Anterior cingulate cortex (tissue), 58 donors: Measurements from ENCODE around the gene MGRN1.

Experiments used
- DNase-seq, 58 donors: peaks; one replicate each; lab custom pipeline; 2025; lab: John Stamatoyannopoulos, UW

MGRN1 gene

DNA sequence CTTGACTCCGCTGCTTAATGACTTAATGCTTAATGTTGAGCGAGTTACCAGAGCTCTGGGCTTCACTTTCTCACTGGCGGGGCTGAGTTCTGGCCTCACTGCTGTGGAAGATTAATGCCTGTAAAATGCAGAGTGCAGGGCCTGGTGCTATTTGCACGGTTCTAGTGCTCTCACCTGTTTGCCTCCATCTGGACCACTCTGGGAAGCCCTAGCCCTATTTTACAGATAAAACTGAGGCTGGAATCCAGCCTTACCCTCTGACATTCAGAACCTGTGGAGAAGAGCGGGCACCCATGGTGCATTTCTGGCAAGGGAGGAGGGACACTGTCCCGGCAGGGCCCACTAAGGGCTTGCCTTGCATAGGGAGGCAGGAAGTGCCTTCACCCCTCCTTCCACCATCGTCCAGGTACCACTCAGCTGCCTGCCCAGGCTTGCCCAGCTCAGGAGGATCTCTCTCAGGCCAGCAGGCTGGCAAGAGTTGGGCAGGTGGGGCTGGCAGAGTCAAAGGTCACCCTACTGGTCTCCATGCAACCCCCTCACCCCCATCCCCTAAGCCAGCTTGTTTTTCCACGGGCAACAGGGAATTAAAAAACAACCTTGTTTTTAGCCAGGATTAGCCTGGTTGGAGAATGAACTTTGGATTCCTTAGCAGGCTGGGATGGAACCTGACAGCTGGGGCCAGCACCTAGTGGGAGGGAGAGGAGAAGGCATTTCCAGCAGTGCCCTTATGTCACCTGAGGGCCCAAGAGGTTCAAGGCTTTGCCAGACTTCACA lies 5.8 kb upstream of the MGRN1 start:
- DNase-seq = no peak

DNA sequence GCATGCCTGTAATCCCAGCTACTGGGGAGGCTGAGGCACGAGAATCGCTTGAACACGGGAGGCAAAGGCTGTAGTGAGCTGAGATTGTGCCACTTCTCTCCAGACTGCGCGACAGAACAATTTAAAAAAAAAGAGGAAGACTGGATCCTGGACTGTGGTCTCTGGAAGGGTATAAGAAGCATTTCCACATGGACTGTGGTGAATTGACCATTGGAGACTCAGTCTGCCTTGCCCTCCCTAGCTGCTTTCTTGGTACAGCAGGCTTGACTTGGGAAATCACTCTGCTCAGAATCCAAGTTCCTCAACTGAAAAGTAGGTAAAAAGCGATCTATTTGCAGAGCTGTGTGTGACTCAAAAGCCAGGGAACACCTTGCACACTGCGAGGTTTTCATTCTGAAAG lies 1.0 kb upstream of the MGRN1 start:
- DNase-seq = no peak

- DNase-seq = peak in 33 of 58 donors; percentile 11 to 72 (median 40)
These were observed 367 bp downstream of the MGRN1 start for GRCh38 chr16:4624827-4625559.

DNA sequence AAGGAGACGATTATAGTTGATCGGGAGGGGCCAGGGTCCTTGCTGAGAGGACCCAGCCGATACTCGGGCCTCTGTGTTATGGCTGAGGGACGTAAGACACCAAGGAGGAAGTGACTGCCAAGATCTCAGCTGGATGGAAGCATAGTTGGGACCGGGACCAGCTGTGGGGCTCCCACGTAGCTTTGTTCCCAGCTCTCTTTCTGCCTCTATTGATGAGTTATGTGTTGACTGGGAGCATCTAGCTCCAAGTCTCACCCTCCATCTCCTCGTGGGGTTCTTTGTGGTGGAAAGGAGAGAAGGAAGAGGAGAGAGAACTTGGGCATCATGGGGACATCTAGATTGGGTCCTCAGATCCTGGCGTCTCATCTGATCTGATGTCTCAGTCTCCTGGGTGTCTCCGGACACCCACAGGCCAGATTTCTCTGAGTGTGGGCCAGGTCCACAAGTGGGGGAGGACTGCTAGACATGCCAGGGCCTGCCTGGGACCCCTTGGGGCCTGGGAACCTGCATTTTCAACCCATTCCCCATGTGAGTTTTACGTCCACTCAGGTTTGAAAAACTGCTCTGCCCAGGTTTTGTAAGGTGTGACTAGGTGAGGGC lies 1.0 kb downstream of the MGRN1 start:
- peak in 2 of 58 donors; percentile 47 to 59 for DNase-seq

GRCh38 chr16:4626396-4626795 lies 1.8 kb downstream of the MGRN1 start:
- no peak for DNase-seq

DNA sequence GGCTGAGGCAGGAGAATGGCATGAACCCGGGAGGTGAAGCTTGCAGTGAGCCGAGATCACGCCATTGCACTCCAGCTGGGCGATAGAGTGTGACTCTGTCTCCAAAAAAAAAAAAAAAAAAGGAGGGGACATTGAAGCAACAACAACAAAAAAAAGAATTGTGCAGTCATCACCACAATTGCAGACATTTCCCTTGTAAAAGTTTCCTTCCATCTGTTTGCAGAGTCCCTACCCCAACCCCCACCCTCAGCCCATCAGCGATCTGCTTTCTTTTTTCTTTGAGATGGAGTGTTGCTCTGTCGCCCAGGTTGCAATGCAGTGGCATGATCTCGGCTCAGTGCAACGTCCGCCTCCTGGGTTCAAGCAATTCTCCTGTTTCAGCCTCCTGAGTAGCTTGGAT lies 3.7 kb downstream of the MGRN1 start:
- no peak for DNase-seq

DNA sequence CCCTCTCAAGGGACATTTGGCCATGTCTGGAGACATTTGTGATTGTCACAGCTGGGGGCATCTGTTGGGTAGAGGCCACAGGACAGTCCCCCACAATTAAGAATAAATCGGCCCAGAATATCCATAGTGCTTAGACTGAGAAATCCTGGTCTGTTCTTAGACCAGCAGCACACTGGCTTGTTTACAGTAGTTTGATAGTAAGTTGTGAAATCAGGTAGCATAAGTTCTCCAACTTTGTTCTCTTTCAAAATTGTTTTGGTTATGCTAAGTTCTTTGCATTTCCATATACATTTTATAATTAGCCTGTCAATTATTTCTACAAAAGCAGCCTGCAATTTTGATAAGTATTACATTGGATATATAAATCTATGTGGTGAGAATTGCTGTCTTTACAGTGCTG lies 6.8 kb downstream of the MGRN1 start:
- no peak for DNase-seq

DNA sequence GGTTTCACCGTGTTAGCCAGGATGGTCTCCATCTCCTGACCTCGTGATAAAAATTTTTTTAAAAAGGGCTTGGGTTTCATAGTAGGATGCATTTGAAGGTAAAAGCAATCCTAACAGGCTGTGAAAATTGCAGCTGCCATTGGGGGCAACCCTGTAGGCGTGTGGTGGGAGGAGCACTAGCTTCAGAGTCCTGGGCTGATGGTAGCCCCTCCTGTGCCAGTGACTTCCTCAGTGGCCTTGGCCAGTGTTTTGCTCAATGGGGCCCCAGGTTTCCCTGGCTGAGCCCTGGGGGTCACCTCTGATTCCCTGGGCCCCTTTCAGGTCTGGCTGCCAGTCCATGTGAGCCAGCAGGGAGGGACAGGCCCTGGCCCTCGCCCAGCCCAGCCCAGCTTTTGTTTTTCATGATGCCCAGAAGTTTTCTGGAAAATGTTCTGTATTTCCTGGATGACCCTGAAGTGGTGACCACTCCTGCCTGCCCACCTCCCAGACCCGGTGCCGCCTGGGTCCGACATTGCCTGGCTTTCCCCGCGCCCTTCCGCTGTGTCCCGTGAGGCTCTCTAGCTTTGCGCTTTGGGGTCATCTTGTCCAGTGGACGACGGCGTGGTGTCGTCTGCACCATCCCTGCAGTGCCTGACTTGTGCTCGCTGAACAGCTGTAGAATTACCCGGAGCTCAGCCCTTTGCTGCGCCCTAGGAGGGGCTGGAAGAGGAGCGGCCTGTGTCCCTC lies 9.4 kb downstream of the MGRN1 start:
- no peak for DNase-seq

DNA sequence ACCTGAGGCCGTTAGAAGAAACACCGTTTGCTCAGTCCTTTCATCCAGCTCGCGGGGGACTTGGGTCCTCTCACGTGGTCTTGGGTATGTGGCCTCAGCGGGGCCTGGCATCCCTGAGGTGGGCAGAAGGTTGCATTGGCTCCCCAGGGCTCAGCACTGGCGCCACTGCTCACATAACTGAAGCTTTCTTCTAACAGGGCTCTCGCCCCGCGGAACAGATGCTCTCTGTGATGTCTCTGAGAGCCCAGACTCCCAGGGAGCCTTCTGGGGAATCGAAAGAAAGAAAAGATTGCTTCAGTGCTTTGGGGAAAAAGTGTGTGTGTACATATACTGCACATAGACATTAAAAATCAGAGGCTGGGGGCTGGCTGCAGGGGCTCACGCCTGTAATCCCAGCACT lies 10.1 kb downstream of the MGRN1 start:
- DNase-seq = peak in 1 of 58 donors; percentile 22

DNA sequence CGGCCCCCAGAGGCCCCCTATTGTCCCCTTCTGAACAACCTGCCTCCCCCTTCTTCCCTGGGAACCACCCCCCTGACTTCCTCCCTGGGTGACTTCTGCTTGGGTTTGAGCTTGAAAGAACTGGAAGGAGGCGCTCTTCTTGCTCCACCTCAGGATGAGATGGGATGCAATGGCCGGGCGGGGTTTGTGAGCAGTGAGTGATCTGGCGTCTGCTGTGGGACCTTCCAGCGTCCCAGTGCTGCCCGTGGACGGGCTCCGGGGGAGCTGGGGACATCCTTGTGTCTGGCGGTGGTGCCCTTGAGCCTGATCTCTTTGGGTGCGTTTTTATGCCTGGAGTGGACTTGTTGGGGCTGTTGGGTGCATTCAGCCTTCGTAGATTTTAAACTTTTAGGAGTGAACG lies 11.6 kb downstream of the MGRN1 start:
- DNase-seq = no peak

DNA sequence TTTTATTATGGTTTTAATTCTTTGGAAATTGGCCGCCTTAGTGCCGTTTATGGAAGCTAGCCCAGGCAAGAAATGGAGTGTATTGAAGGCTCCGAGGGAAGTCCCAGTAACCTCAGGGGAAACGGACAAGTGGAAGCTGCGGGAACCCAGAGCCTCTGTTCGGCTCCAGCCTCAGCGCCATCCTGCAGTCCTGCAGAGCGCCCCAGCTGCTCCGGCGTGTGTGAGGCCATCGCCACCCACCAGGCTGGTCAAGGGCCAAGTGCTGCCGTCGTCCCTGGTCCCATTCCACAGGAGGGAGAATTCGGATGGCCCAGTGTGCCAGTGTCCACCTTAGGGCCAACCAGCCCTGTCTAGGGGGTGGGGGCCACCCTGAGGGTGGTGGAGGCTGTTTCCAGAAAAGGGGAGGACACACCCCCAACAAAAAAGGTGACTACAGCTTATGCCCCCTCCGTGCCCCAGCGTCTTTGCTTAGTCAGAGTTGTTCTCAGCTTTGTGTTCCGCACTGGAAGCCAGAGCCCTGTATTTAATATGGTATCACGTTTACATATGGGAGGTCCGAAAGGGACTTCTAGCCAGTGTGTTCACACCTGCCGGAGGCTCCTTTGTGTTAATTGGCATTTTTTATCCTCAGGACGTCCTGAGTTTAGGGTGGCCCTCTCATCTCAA lies 13.0 kb downstream of the MGRN1 start:
- peak in 12 of 58 donors; percentile 14 to 40 (median 20) for DNase-seq

DNA sequence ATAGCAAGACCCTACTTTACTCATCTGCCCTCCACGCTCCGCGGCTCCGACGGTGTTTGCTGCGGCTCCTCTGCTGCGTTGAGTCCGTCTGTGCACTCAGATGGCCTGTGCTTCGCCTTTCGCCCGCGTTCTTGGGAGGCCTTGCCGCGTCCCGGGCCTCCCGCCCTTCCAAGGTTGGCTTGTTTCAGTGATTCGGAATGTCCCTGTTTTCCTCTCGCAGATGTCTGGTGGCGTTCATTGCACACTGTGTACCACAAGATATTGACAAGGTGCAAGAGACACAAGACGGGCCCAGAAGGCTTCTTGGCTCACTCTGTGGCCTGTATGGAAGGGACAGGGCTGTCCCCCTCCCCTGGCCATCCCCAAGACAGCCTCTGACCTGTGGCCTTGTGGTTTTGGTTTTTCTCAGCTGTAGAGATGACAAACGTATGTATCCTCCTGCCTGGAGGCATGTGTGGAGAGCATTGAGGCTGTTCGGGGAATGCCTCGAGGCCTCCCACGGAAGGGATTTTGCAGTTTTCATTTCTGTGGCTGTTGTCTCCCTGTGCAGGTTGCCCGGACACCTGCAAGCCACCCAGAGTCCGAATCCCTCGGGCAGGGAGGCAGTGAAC lies 15.4 kb downstream of the MGRN1 start:
- DNase-seq = no peak

DNA sequence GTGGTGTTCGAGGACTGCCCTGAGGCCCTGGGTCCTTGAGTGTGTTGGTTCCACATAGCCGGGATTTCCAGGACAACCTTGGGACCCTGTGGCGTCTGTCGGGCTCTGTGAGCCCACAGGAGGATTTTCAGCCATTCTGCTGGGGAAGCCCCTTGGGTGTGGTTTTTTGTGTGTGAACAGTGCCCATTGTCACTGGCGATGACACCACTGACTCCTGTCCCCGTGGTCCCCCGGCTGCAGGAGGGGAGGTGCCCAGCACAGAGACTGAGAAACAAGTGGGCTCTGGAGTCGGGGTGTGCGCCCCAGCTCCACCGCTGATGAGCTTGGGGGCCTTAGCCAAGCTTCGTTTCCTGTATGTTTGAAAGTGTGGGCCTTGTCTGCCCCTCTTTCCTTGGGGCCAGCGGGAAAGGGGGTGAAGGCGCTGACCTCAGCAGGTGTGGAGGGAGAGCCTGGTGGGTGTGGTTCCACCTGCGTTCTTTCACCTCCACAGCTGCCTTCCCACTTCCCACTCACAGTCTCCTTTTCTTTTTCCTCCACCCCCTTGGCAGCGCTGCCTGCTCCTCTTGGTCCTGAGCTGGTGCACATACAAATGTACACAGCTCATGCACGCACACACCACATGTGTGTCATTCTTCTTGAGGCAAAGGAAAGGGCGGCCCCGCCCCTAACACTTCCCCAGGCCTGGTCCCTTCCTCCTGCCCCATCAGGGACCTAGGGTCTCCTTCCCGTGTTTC lies 16.1 kb downstream of the MGRN1 start:
- no peak for DNase-seq

- no peak for DNase-seq
These were observed 16.7 kb downstream of the MGRN1 start for GRCh38 chr16:4641306-4641687.

- DNase-seq = no peak
These were observed 17.3 kb downstream of the MGRN1 start for GRCh38 chr16:4641895-4642294.

- DNase-seq = no peak
These were observed 22.4 kb downstream of the MGRN1 start for GRCh38 chr16:4646773-4647643.

DNA sequence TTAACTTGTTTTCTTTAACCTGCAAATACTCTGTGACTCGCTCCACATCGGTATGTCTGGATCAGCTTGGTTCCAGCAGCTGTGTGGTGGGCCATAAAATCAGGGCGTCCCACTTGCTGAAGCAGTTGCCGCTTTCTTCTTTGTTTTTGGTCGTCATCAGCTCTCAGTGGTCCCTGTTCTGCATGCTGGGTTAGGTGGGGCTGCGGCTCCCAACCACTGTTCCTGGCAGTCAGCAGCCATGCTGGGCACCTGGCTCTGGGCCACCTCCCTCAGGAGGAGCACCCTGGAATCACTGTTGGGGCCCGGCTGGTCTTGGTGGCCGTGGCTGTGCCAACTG lies 23.0 kb downstream of the MGRN1 start:
- DNase-seq = no peak

GRCh38 chr16:4648917-4649316 lies 24.3 kb downstream of the MGRN1 start:
- DNase-seq = no peak
